Measurements from ENCODE around the gene PPM1H.

DNA sequence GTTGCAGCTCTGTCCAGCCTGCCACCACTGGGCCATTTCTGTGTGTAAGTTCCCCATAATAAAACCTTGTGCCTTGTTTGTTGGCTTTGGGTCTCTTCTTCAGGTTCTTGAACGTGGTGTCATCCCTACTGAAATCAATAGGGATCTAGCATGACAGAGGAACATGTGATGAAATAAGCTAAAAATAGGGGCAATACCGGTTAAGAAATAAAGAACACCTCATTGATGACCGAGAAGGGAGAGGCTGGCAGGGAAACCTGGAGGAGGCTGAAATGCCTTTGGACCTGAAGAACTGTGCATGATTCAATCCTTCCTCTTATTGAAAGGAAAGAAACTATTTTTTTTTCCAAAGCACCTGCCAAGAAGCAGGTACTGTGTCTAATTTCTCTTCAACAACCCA is 172.3 kb downstream of the PPM1H start:
- TF ChIP-seq CTCF (IDR thresholded peaks at IDR 0.05) (no peak), ESRRA (CRISPR knock-in tag; IDR thresholded peaks at IDR 0.05; ENCODE audit: borderline replicate concordance) (no peak)
- TF ChIP-seq, protein P1, sequence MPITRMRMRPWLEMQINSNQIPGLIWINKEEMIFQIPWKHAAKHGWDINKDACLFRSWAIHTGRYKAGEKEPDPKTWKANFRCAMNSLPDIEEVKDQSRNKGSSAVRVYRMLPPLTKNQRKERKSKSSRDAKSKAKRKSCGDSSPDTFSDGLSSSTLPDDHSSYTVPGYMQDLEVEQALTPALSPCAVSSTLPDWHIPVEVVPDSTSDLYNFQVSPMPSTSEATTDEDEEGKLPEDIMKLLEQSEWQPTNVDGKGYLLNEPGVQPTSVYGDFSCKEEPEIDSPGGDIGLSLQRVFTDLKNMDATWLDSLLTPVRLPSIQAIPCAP (CRISPR knock-in tag; IDR thresholded peaks at IDR 0.05): no peak

Data from WTC11 (cell line).